ENCODE data around the gene CPA2.

DNA sequence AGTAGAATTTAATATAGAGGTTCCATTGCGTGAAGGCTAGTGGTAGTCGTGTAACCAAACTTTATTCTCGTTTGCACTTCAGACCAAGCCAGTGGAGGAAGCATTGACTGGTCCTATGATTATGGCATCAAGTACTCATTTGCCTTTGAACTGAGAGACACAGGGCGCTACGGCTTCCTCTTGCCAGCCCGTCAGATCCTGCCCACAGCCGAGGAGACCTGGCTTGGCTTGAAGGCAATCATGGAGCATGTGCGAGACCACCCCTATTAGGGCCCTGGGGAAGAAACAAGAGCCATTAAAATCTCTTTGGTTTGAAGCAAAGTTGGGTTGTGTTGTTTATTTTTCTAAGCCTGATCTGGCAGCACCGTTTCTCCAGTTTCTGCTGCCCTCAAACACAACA, 22.8 kb downstream of the CPA2 start:
- no peak for TF ChIP-seq POLR2A (IDR thresholded peaks at IDR 0.05)
- TF ChIP-seq, protein P1, sequence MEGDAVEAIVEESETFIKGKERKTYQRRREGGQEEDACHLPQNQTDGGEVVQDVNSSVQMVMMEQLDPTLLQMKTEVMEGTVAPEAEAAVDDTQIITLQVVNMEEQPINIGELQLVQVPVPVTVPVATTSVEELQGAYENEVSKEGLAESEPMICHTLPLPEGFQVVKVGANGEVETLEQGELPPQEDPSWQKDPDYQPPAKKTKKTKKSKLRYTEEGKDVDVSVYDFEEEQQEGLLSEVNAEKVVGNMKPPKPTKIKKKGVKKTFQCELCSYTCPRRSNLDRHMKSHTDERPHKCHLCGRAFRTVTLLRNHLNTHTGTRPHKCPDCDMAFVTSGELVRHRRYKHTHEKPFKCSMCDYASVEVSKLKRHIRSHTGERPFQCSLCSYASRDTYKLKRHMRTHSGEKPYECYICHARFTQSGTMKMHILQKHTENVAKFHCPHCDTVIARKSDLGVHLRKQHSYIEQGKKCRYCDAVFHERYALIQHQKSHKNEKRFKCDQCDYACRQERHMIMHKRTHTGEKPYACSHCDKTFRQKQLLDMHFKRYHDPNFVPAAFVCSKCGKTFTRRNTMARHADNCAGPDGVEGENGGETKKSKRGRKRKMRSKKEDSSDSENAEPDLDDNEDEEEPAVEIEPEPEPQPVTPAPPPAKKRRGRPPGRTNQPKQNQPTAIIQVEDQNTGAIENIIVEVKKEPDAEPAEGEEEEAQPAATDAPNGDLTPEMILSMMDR (IDR thresholded peaks at IDR 0.05), result no peak
- TF ChIP-seq EP300 (IDR thresholded peaks at IDR 0.05), result no peak
- TF ChIP-seq POLR2AphosphoS5 (IDR thresholded peaks at IDR 0.05), result no peak

Data from sigmoid colon (tissue), 4 donors.